NCI-H2107 treated with DMSO at 0.1 percent for 48 hours (cell line): ENCODE data around the gene BDKRB1.

Experiments
- DNase-seq: peaks from one replicate; lab custom pipeline; 2025; ENCODE audit not compliant: unreplicated experiment; lab: John Stamatoyannopoulos, UW

The BDKRB1 gene

GRCh38 chr14:96261053-96261452, 5.0 kb downstream of the BDKRB1 start:
- DNase-seq = peak; percentile 40

DNA sequence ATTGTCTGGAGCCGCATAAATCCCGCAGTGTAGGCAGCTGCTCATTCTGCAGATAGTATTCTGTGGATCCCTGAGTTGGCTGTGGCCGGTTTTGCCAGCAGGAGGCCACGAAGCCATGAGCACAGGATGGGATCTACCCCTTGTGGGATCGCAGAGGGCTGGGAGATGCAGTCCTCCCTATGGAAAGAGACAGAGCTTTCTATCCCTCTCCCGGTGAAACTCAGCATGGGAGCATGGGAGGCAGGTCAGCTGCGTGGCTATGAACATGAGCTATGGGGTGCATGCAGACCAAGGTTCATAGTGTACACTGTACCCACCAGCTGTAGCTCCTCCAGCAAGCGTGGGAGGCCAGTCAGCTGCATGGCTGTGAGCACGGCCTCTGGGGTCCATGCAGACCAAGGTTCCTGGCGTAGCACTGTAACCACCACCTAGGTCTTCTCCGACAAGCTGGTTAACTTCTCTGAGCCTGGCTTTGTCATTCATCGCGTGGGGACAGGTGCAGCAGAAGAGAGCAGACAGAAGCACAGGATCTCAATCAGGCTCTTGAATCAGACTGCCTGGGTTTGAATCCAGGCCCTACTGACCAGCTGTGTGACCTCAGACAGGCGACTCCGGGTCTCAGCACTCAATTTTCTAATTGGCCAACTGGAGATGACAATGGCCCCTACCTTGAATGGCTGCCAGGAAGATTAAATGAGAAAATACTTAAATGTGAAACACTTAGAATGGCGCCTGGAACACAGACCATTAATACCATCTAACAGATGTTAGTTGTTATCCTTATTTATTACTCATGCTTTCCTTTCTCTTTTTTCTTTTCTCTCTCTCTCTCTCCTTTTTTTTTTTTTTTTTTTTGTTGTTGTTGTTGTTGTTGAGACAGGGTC, 6.0 kb downstream of the BDKRB1 start:
- DNase-seq = no peak

- DNase-seq = no peak
Measured at GRCh38 chr14:96263347-96264199, 7.6 kb downstream of the BDKRB1 start.

GRCh38 chr14:96264200-96264553, 8.2 kb downstream of the BDKRB1 start:
- no peak for DNase-seq

- DNase-seq = no peak
Measured at GRCh38 chr14:96264853-96265252, 8.8 kb downstream of the BDKRB1 start.

DNA sequence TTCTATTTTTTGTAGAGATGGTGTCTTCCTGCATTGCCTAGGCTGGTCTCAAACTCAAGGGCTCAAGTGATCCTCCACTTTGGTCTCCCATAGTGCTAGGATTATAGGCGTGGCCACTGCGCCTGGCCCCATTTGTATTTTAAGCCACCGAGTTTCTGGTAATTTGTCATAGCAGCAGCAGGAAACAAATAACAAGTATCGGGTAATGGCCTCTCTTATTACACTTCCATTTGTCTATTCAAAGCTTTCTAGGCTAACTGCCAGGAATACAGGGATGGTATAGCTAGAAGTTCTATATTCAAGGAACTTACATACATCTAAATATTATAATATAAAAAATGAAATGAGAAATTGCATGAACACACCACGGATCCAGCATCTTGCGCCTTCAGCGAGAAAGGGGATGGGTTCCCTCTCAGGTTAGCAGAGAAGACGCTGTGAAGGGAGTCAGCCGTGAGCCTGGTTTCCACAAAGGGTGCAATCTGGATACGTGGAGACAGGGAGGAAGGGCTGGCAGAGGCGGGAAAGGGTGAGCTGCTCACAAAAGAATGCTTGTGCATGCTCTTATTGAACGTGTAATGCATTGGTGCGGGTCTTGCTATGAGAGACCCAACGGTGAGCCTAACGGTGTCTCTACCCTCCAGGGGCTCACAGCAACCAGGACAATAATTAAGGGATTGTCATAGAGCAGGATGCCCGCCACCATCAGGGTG, 9.5 kb downstream of the BDKRB1 start:
- DNase-seq = peak; percentile 99

GRCh38 chr14:96267336-96267735, 11.3 kb downstream of the BDKRB1 start:
- DNase-seq = peak; percentile 45

GRCh38 chr14:96267916-96268315, 11.9 kb downstream of the BDKRB1 start:
- no peak for DNase-seq

GRCh38 chr14:96268431-96269358, 12.7 kb downstream of the BDKRB1 start:
- DNase-seq = no peak

GRCh38 chr14:96269359-96269710, 13.3 kb downstream of the BDKRB1 start:
- DNase-seq = no peak

GRCh38 chr14:96270565-96271420, 14.8 kb downstream of the BDKRB1 start:
- DNase-seq = no peak

- no peak for DNase-seq
Measured at GRCh38 chr14:96271421-96271762, 15.4 kb downstream of the BDKRB1 start.

DNA sequence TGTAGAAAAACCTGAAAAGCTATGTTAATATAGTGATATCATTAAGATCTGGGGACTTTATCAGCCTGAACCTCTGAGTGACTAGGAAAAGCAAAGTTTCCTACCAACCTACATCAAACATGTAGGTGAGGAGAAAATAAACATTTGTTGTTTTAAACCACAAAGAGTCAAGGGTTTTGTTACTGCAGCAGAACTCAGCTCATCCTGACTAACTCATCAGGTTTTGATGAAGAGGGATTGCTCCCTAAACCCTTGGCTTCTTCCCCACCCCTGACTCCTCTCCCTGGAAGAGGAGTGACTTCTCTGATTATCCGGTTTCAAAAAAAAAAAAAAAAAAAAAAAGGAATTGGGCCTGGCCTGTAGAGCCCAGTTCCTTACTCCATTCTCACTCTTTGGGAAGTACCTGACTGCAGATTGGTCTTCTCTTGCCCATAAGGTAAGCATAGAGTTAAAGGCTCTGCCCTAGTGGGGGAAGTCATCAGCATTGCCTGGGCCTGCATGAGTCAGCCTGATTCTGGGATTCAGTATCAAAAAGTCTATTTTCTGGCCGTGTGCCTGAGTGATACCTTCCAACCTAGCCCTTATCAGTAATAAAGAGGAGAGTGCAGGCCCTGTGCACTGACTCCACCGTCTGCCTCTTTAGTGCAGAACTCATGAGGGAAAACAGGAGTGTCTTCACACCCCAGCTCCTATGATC, 16.9 kb downstream of the BDKRB1 start:
- DNase-seq = no peak

DNA sequence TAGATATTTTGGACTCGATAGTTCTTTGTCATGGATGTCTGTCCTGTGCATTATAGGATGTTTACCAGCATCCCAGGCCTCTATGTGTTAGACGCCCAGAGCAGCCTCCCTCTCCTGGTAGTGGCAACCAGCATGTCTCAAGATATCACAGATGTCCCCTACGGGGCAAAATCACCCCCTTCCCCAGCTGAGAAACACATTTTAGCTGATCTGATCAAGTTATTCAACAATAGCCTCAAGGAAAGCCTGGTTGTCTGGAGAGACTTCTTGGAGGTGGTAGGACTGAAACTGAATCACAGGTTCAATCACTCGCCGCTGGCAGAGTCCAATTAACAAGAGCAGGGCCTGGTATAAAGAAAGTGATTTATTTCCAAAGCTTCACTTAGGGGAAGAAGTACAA, 17.6 kb downstream of the BDKRB1 start:
- no peak for DNase-seq

DNA sequence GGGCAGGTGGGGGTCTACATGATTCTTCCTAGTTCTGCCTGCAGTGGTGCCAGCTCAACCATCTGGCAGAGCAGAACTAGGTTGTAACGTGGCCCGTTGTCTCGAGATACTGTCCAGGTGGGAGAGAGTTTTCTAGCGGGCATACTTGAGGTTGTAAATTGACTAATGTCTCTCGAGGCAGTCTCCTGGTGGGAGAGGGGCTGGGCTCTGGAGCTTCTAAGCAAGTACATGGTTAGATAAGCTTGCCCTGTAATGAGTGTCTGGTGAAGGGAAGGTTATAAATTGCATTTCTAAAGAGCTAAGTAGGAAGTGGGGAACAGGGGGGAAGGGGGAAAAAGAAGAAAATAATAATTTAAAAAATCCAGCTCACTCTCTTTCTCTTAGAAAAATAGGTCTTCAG, 18.1 kb downstream of the BDKRB1 start:
- no peak for DNase-seq

DNA sequence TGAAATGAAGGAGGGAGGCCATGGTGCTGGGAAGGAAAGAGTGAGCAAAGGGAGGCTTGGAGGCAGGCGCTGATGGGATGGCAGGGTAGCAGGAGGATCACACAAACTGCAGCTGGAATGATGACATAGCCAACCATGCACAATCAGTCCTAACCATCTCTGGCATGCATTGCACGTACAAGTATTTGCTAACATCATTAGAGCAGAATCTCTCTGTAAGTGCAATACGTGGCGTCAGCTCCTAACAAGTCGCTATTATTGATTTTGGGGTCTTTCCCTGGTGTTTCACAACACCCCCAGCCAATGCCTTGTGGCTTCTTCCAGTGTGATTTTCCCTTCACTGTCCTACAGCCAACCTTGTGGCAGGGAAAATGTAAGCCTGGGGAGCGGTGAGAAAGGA, 18.5 kb downstream of the BDKRB1 start:
- no peak for DNase-seq

DNA sequence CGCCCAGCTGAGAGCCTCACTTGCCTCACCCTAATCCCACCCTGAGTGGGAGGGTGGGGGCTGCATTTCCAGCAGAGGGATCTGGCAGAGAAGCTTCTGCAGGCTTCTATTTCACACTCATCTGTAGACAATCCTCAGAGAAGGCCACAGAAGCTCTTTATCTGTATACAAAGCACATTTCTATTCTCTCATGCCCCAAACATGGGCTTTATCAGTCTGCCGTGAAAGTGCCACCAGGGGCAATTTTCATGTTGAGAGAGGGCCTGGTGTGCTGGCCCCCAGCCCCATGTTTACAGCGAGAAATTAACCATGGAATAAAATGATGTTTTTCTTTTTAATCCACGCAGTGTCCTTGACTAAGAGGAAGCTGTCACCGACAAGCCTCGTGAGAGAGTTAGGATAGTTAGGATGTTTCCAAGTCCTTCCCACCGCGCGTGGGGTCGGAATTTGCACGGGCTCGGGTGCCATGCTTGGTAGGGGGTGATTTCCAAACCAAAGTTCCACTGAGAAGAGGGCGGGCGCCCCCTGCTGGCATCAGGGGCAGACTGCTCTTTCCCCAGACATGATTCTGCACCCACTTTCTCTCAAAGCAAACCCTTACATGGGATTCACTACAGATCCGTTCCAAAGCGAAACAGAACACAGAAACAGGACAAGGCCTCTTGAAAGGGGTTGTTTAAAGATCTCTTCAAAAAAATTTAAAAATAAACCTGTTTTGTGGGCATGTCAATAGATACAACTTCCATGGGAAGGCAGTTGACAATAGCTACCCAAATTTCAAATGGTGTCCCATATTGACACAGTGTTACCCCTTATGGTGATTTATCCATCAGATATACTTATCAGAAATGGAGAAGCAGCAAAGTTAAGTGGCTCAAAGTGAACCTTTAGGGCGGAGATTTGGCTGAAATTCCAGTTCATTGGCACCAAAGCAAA, 19.4 kb downstream of the BDKRB1 start:
- peak; percentile 54 for DNase-seq

DNA sequence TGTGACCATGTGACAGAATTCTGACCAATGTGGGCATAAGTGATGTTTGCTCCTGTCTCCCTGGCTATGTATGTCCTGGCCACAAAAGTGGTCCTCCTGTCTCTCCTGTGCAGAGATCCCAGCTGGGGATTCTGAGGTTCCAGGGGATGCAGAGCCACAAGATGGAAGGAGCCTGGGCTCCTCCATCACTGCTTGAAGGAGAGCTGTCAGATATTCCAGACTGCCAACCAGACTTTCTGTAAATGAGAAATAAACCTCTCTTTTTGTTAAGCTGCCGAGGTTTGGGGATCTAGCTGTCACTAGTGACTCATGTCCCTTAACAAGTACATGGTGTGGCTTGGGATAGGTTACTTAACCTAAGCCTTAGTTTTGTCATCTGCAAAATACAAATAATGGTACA, 21.9 kb downstream of the BDKRB1 start:
- no peak for DNase-seq
